ENCODE measurements around the gene OPCML. TPM values are rescaled to one million over a fixed set of nuclear protein-coding genes. Genes with fewer than 3 reads are reported as not detected.

Gene OPCML
- total RNA-seq, 1 donor from 2014 or later = not detected

GRCh38 chr11:133408402-133408801 is 123.9 kb downstream of the OPCML start:
- ATAC-seq = no peak

- ATAC-seq = no peak
These were observed 125.8 kb downstream of the OPCML start for GRCh38 chr11:133406489-133406888.

GRCh38 chr11:133403900-133404299 is 128.4 kb downstream of the OPCML start:
- ATAC-seq = no peak

- ATAC-seq = no peak
These were observed 129.8 kb downstream of the OPCML start for GRCh38 chr11:133402551-133402950.

GRCh38 chr11:133399855-133400625 is 132.3 kb downstream of the OPCML start:
- no peak for ATAC-seq

GRCh38 chr11:133399294-133399693 is 133.0 kb downstream of the OPCML start:
- no peak for ATAC-seq

- no peak for ATAC-seq
These were observed 141.5 kb downstream of the OPCML start for GRCh38 chr11:133390803-133391202.

- no peak for ATAC-seq
These were observed 143.2 kb downstream of the OPCML start for GRCh38 chr11:133388975-133389568.

- ATAC-seq = no peak
These were observed 144.0 kb downstream of the OPCML start for GRCh38 chr11:133388260-133388659.

- ATAC-seq = no peak
These were observed 145.4 kb downstream of the OPCML start for GRCh38 chr11:133386852-133387251.

- no peak for ATAC-seq
These were observed 146.0 kb downstream of the OPCML start for GRCh38 chr11:133386262-133386661.

- no peak for ATAC-seq
These were observed 146.5 kb downstream of the OPCML start for GRCh38 chr11:133385781-133386180.

GRCh38 chr11:133384731-133385130 is 147.6 kb downstream of the OPCML start:
- no peak for ATAC-seq

- ATAC-seq = no peak
These were observed 148.6 kb downstream of the OPCML start for GRCh38 chr11:133383689-133384088.

GRCh38 chr11:133383201-133383600 is 149.1 kb downstream of the OPCML start:
- no peak for ATAC-seq

GRCh38 chr11:133382131-133382812 is 150.0 kb downstream of the OPCML start:
- ATAC-seq = no peak

GRCh38 chr11:133381761-133382130 is 150.6 kb downstream of the OPCML start:
- ATAC-seq = no peak

GRCh38 chr11:133366147-133366546 is 166.2 kb downstream of the OPCML start:
- no peak for ATAC-seq

GRCh38 chr11:133362916-133363315 is 169.4 kb downstream of the OPCML start:
- no peak for ATAC-seq

- no peak for ATAC-seq
These were observed 170.1 kb downstream of the OPCML start for GRCh38 chr11:133362156-133362555.

GRCh38 chr11:133361689-133361994 is 170.7 kb downstream of the OPCML start:
- no peak for ATAC-seq

- no peak for ATAC-seq
These were observed 171.2 kb downstream of the OPCML start for GRCh38 chr11:133360860-133361688.

- no peak for ATAC-seq
These were observed 177.2 kb downstream of the OPCML start for GRCh38 chr11:133355095-133355494.

All from esophagus mucosa (tissue), 1 donor.